Spleen (tissue), 11 donors: Measurements from ENCODE around the gene ALDH1L1. TPM values are rescaled to one million over a fixed set of nuclear protein-coding genes. Genes with fewer than 3 reads are reported as not detected.
A peak's percentile ranks its signal among the peaks of the same experiment; 100 is the strongest.

Source experiments
- DNase-seq: peaks from one replicate; pipeline ENCODE4 v3.0.0-alpha.2; 2020
- H3K27ac ChIP-seq, 8 donors: fragments of 200-600 bp; sonication (generic) in 7 of 8; 1 replicate in 4 of 8; 2 replicates in 4 of 8; pipeline versions ENCODE4 v1.5.0 to v1.8.0; 2016 to 2021; ENCODE audit warnings: inconsistent platforms in 4 of 8, mild to moderate bottlenecking in 4 of 8, moderate library complexity in 1 of 8
- H3K27me3 ChIP-seq, 7 donors: fragments of 200-600 bp; sonication (generic) in 6 of 7; replicated peaks in 1 of 7; 1 replicate in 4 of 7; 2 replicates in 3 of 7; pipeline versions ENCODE4 v1.5.0 to v1.8.0; 2016 to 2021; ENCODE audit warnings: inconsistent platforms in 3 of 7, mild to moderate bottlenecking in 1 of 7
- H3K36me3 ChIP-seq, 6 donors: fragments of 200-600 bp; sonication (generic) in 5 of 6; 1 replicate in 4 of 6; 2 replicates in 2 of 6; pipeline versions ENCODE4 v1.5.0 to v1.8.0; 2016 to 2021; ENCODE audit warnings: inconsistent platforms in 2 of 6
- H3K4me1 ChIP-seq, 6 donors: fragments of 200-600 bp; sonication (generic) in 5 of 6; 1 replicate in 3 of 6; 2 replicates in 3 of 6; pipeline versions ENCODE4 v1.5.0 to v1.8.0; 2016 to 2021; ENCODE audit warnings: inconsistent platforms in 3 of 6
- H3K4me3 ChIP-seq, 8 donors: fragments of 200-600 bp; sonication (generic) in 7 of 8; 1 replicate in 4 of 8; 2 replicates in 4 of 8; pipeline versions ENCODE4 v1.5.0 to v1.8.0; 2016 to 2021; ENCODE audit warnings: inconsistent platforms in 4 of 8, mild to moderate bottlenecking in 4 of 8, moderate library complexity in 2 of 8
- H3K9me3 ChIP-seq, 8 donors: fragments of 200-600 bp; sonication (generic) in 7 of 8; 1 replicate in 4 of 8; 2 replicates in 4 of 8; pipeline versions ENCODE4 v1.5.0 to v1.8.0; 2016 to 2021; ENCODE audit warnings: inconsistent platforms in 4 of 8
- POLR2A ChIP-seq, 3 donors: fragments of 450-650 bp; IDR thresholded peaks; one replicate each; pipeline ENCODE4 v1.5.1; 2017; ENCODE audit warnings: antibody characterized with exemption in 3 of 3, mild to moderate bottlenecking in 1 of 3
- POLR2AphosphoS5 ChIP-seq, 3 donors: sonication (generic); formaldehyde crosslinking; IDR thresholded peaks; one replicate each; pipeline ENCODE4 v1.5.1; 2017; ENCODE audit warnings: antibody characterized with exemption in 3 of 3
- WGBS, 5 donors: extraction: QIAGEN DNeasy Blood & Tissue Kit in 3 of 5; methylation state at CpG; one replicate each; pipeline versions ENCODE4 v1.1.5 to v1.1.7; 2013 to 2018; 5-methylcytosine and 5-hydroxymethylcytosine counted together
- intact Hi-C: fragments of 100-400 bp; cut with DNase I; formaldehyde crosslinking; loops from one replicate; pipeline ENCODE4 v1.15.0; 2023; ENCODE audit warnings: low total_unique reads
- polyA plus RNA-seq, 3 donors: library from polyadenylated mRNA; stranded (reverse); fragments of 200-250 nt; gene quantifications; one replicate each; pipeline ENCODE4 v1.2.1, GENCODE V29; 2013
- total RNA-seq, 7 donors: library from RNA; depleted of rRNA in 3 of 7; stranded (reverse); fragments of >200 nt in 3 of 7; fragmentation: NEBNext Ultra II Directional in 4 of 7; extraction: Animal tissue kit (Norgen Biotek cat#: 25700) in 4 of 7; gene quantifications; one replicate each; pipeline versions ENCODE4 v1.1.0 to v1.2.1, GENCODE V29; 2016 to 2021
- TF ChIP-seq, protein P1 (sequence below), 11 experiments: fragments of 200-600 bp in 7 of 11; fragments of 450-650 bp in 4 of 11; sonication (generic) in 4 of 11; IDR thresholded peaks in 8 of 11; conservative IDR thresholded peaks in 3 of 11; 1 replicate in 7 of 11; 2 replicates in 4 of 11; pipeline versions ENCODE4 v1.4.0 to v1.8.0; 2016 to 2021; ENCODE audit warnings: antibody characterized with exemption in 11 of 11, inconsistent platforms in 4 of 11, mild to moderate bottlenecking in 1 of 11
- donor health status: healthy with polysubstance abuse.
- donor health status: DM: no; HTN: no; CAD: no; lungs with moderate emphysema.
- donor health status: DM: no; HTN: no; CAD: no.
- donor health status: Bipolar disorder and iron deficiency.
- donor health status: healthy.
- donor health status: DM: no; HTN: no; CAD: no.
- donor health status: DM: yes; HTN: yes; CAD: no.

The ALDH1L1 gene
- total and polyA plus RNA-seq, 10 donors = 0.09 to 1.3 (median 0.29) TPM; not detected in 3

DNA sequence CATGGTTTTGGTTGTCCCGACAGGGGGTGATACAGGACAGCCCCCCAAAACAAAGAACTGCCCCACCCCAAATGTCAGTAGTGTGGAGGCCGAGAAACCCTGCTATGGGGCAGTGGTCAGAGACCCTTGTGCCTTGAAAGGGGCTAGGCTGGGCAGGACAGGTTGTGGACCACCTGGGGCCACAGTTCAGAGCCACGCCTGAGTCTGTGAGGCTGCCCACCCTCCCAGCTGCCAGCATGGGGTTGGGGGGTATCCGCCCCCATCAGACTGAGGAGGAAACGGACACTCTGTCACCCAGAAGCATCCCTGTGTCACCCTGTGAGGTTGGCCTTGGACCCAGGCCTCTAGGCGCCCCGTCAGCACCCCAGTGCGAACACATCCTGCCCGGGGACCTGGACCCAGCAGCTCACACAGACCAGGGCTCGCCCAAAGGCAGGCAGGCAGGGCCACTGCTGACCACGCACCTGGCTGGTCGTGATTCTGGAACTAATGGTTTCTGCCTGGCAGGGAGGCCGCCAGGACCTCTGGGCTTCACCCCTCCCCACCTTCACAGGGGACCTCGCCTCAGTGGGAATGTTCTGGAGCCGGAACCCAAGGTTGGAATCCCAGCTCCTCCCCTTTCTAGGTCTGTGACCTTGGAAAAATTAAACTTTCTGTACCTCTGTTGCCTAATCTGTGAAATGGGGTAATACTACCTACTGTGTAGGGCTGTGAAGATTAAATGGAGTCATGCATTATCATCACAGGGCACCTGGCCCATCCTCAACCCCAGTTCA lies 97.8 kb downstream of the ALDH1L1 start:
- Histone ChIP-seq H3K36me3 (peaks cover 0 to 4% (median 0%) of the 10 kb centered on the region in 6 donors), H3K4me1 (peaks cover 0 to 30% (median 19%) of the 10 kb centered on the region in 6 donors), H3K27ac (peak overlapping the region in 3 of 8 donors; percentile 87 to 88 (median 88)), H3K9me3 (peaks cover 0 to 6% (median 0%) of the 10 kb centered on the region in 8 donors), H3K27me3 (no peaks in the 10 kb centered on the region), H3K4me3 (peak overlapping the region in 3 of 8 donors; percentile 58 to 84 (median 77))
- TF ChIP-seq, protein P1, sequence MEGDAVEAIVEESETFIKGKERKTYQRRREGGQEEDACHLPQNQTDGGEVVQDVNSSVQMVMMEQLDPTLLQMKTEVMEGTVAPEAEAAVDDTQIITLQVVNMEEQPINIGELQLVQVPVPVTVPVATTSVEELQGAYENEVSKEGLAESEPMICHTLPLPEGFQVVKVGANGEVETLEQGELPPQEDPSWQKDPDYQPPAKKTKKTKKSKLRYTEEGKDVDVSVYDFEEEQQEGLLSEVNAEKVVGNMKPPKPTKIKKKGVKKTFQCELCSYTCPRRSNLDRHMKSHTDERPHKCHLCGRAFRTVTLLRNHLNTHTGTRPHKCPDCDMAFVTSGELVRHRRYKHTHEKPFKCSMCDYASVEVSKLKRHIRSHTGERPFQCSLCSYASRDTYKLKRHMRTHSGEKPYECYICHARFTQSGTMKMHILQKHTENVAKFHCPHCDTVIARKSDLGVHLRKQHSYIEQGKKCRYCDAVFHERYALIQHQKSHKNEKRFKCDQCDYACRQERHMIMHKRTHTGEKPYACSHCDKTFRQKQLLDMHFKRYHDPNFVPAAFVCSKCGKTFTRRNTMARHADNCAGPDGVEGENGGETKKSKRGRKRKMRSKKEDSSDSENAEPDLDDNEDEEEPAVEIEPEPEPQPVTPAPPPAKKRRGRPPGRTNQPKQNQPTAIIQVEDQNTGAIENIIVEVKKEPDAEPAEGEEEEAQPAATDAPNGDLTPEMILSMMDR (IDR thresholded peaks at IDR 0.05 in 8 of 11, conservative IDR thresholded peaks at IDR 0.05 in 3 of 11) = no peak
- TF ChIP-seq POLR2AphosphoS5 (IDR thresholded peaks at IDR 0.05) = no peak
- TF ChIP-seq POLR2A (IDR thresholded peaks at IDR 0.05) = no peak
- DNase-seq = no peak
- intact Hi-C loops = no loop called here
- 92 to 97% (median 94%) methylated on average over 12 to 15 of the region's 15 CpGs for WGBS, 5 donors

DNA sequence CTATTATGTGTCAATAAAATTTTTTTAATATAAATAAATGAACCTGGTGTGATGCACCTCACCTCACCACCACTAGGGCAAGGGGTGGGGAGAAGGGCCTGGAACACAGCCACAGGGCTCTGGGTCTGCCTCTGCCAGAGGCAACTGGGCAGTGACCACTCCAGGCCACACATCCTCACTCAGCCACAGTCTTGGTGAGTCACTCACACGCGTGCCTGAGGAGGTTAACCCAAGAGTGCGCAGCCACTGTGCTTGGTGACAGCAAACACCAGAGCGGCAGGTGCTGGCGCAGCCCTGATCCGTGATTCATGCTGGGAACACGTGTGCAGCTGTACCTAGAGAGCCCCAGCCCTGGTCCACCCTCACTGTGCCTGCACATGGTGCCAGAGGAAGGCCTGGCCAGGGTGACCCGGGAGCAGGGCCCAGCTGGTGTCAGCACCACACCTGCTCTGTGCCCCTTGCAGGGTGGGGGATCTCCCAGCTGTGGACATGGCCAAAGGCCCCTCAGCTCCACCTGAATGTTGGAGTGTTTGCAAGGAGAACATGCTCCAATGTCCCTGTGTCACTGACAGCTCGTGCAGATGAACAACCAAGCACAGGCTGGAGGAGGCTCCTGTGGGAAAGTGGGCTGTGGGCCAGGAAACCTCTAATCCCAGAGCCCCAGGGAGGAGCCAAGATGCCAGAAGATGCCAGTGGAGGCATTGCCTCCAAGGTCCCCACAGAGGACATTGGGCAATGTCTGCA lies 98.6 kb downstream of the ALDH1L1 start:
- intact Hi-C loops = no loop called here
- TF ChIP-seq, protein P1 (IDR thresholded peaks at IDR 0.05 in 8 of 11, conservative IDR thresholded peaks at IDR 0.05 in 3 of 11) = peak in 4 of 11 experiments; percentile 11 to 24 (median 17)
- no peak for TF ChIP-seq POLR2A (IDR thresholded peaks at IDR 0.05)
- H3K27me3 ChIP-seq = no peaks in the 10 kb centered on the region
- H3K9me3 ChIP-seq = peaks cover 0 to 6% (median 0%) of the 10 kb centered on the region in 8 donors
- no peak overlapping the region for H3K4me3 ChIP-seq
- H3K4me1 ChIP-seq = peaks cover 0 to 30% (median 19%) of the 10 kb centered on the region in 6 donors
- DNase-seq = no peak
- H3K27ac ChIP-seq = no peak overlapping the region
- 75 to 96% (median 92%) methylated on average over 2 to 9 of the region's 9 CpGs for WGBS, 5 donors
- H3K36me3 ChIP-seq = peaks cover 0 to 8% (median 0%) of the 10 kb centered on the region in 6 donors

DNA sequence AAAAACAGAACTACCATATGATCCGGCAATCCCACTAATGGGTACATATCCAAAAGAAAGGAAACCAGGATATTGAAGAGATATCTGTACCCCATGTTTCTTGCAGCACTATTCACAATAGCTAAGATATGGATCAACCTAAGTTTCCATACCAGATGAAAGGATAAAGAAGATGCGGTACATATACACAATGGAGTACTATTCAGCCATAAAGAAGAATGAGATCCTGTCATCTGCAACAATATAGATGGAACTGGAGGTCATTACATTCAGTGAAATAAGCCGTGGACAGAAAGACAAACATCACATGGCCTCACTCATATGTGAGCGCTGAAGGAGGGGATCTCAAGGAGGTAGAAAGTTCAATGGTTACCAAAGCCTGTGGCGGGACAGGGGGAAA lies 99.4 kb downstream of the ALDH1L1 start:
- no peak overlapping the region for H3K4me3 ChIP-seq
- peaks cover 0 to 8% (median 0%) of the 10 kb centered on the region in 6 donors for H3K36me3 ChIP-seq
- intact Hi-C loops = no loop called here
- WGBS, 5 donors = 79 to 98% (median 95%) methylated on average over 5 of the region's 5 CpGs
- DNase-seq = no peak
- peaks cover 0 to 30% (median 19%) of the 10 kb centered on the region in 6 donors for H3K4me1 ChIP-seq
- TF ChIP-seq, protein P1 (IDR thresholded peaks at IDR 0.05 in 8 of 11, conservative IDR thresholded peaks at IDR 0.05 in 3 of 11) = no peak
- TF ChIP-seq POLR2AphosphoS5 (IDR thresholded peaks at IDR 0.05) = no peak
- TF ChIP-seq POLR2A (IDR thresholded peaks at IDR 0.05) = no peak
- no peaks in the 10 kb centered on the region for H3K27me3 ChIP-seq
- peaks cover 0 to 6% (median 0%) of the 10 kb centered on the region in 8 donors for H3K9me3 ChIP-seq
- no peak overlapping the region for H3K27ac ChIP-seq

DNA sequence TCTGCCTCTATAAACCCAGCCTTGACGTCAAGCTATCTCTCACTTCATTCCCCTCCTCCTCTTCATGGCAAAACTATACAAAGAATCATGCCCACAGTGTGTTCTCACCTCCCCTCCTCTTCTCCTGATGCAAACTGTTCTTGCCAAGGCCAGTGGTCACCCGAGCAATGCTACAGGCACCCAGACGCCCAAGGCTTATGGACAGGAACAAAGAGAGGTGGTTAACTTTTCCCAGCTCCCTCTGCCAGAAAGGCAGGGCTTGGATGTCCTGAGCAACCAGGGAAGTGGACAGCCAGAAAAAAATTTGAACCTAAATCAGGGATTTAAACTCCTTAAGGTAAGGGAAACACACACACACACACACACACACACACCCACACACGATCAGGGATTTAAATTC lies 101.5 kb downstream of the ALDH1L1 start:
- H3K4me3 ChIP-seq = no peak overlapping the region
- WGBS, 5 donors = 83 to 92% (median 89%) methylated on average over 4 of the region's 4 CpGs
- no peak overlapping the region for H3K27ac ChIP-seq
- no peak for DNase-seq
- TF ChIP-seq POLR2A (IDR thresholded peaks at IDR 0.05) (no peak), POLR2AphosphoS5 (IDR thresholded peaks at IDR 0.05) (no peak)
- TF ChIP-seq, protein P1 (IDR thresholded peaks at IDR 0.05 in 8 of 11, conservative IDR thresholded peaks at IDR 0.05 in 3 of 11) = no peak
- intact Hi-C loops = no loop called here
- no peaks in the 10 kb centered on the region for H3K27me3 ChIP-seq
- peaks cover 0 to 8% (median 0%) of the 10 kb centered on the region in 6 donors for H3K36me3 ChIP-seq
- peaks cover 0 to 17% (median 11%) of the 10 kb centered on the region in 6 donors for H3K4me1 ChIP-seq
- peaks cover 0 to 7% (median 5%) of the 10 kb centered on the region in 8 donors for H3K9me3 ChIP-seq
